HCT116 (cell line): ENCODE results near the gene OSBPL5.

Experiments used
- CEBPB ChIP-seq: IDR thresholded peaks from 2 replicates; pipeline ENCODE4 v1.6.1; 2012; ENCODE audit warnings: low read depth
- EGR1 ChIP-seq: IDR thresholded peaks from 2 replicates; pipeline ENCODE4 v1.6.1; 2012; ENCODE audit warnings: low read depth
- ELF1 ChIP-seq: IDR thresholded peaks from 2 replicates; pipeline ENCODE4 v1.6.1; 2012; ENCODE audit warnings: low read depth, borderline replicate concordance
- EZH2phosphoT487 ChIP-seq: fragments of 200-600 bp; IDR thresholded peaks from 2 replicates; pipeline ENCODE4 v1.6.1; 2018; ENCODE audit warnings: antibody characterized with exemption, borderline replicate concordance
- POLR2A ChIP-seq: IDR thresholded peaks from 2 replicates; pipeline ENCODE4 v1.7.0; 2011; ENCODE audit warnings: borderline replicate concordance; ENCODE audit not compliant: insufficient read depth, insufficient read length; ENCODE audit errors: extremely low read depth
- POLR2AphosphoS5 ChIP-seq: IDR thresholded peaks from 2 replicates; pipeline ENCODE4 v1.6.1; 2011; ENCODE audit warnings: mild to moderate bottlenecking, low read depth, low read length, moderate library complexity
- RAD21 ChIP-seq: IDR thresholded peaks from 2 replicates; pipeline ENCODE4 v1.6.1; 2012; ENCODE audit warnings: low read depth, mild to moderate bottlenecking
- SP1 ChIP-seq: IDR thresholded peaks from 2 replicates; pipeline ENCODE4 v1.6.1; 2012; ENCODE audit warnings: low read depth
- ZNF274 ChIP-seq: fragments of 200-500 bp; sonication (Bioruptor generic); IDR thresholded peaks from 2 replicates; pipeline ENCODE4 v1.6.1; 2014; ENCODE audit warnings: mild to moderate bottlenecking, low read depth, low read length, inconsistent platforms
- TF ChIP-seq, protein P1 (sequence below), 3 experiments: fragments of 200-600 bp in 1 of 3; sonication (generic) in 1 of 3; IDR thresholded peaks in 2 of 3; conservative IDR thresholded peaks in 1 of 3; 2 replicates each; pipeline ENCODE4 v1.5.1; 2012 to 2017; ENCODE audit warnings: low read depth in 2 of 3, low read length in 2 of 3, antibody characterized with exemption in 1 of 3, borderline replicate concordance in 1 of 3, control low read depth in 1 of 3, mild to moderate bottlenecking in 1 of 3, mixed read lengths in 1 of 3, mixed run types in 1 of 3, moderate library complexity in 1 of 3; ENCODE audit not compliant: insufficient read depth in 1 of 3
- TF ChIP-seq, protein P2 (sequence below): IDR thresholded peaks from 2 replicates; pipeline ENCODE4 v1.6.1; 2012

DNA sequence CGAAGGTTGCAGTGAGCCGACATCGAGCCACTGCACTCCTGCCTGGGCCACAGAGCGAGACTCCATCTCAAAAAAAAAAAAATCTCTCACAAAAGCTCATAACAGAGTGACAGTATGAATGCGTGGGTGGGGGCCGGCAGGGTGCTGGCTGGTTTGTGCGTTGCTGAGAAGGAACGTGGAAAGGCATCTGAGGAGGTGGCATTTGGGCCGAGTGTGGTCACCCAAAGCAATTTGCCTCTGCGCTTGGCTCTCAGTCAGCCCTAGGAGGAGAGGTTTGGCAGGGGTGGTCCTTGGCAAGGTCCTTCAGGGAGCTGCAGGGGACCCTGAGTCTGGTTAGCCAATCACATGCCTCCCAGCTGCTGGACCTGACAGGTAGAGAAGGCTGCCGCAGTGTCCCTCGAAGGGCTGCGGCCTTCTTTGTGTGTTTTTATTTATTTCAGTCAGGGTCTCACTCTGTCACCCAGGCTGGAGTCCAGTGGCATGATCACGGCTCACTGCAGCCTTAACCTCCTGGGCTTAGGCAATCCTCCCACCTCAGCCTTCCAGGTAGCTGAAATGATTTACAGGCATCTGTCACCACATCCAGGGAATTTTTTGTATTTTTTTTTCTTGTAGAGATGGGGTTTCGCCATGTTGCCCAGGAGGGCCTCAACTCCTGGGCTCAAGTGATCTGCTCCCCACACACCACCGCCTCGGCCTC, 23.5 kb upstream of the OSBPL5 start:
- no peak for TF ChIP-seq ZNF274
- no peak for TF ChIP-seq POLR2AphosphoS5
- TF ChIP-seq EZH2phosphoT487, result no peak
- no peak for TF ChIP-seq RAD21
- TF ChIP-seq, protein P1, sequence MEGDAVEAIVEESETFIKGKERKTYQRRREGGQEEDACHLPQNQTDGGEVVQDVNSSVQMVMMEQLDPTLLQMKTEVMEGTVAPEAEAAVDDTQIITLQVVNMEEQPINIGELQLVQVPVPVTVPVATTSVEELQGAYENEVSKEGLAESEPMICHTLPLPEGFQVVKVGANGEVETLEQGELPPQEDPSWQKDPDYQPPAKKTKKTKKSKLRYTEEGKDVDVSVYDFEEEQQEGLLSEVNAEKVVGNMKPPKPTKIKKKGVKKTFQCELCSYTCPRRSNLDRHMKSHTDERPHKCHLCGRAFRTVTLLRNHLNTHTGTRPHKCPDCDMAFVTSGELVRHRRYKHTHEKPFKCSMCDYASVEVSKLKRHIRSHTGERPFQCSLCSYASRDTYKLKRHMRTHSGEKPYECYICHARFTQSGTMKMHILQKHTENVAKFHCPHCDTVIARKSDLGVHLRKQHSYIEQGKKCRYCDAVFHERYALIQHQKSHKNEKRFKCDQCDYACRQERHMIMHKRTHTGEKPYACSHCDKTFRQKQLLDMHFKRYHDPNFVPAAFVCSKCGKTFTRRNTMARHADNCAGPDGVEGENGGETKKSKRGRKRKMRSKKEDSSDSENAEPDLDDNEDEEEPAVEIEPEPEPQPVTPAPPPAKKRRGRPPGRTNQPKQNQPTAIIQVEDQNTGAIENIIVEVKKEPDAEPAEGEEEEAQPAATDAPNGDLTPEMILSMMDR (IDR thresholded peaks at IDR 0.05 in 2 of 3, conservative IDR thresholded peaks at IDR 0.05 in 1 of 3; ENCODE audit: borderline replicate concordance in 1 of 3, insufficient read depth in 1 of 3, low read depth in 2 of 3, low read length in 2 of 3), result no peak
- no peak for TF ChIP-seq SP1
- TF ChIP-seq POLR2A, result no peak
- TF ChIP-seq EGR1, result no peak
- TF ChIP-seq ELF1, result no peak
- TF ChIP-seq CEBPB, result no peak
- TF ChIP-seq, protein P2, sequence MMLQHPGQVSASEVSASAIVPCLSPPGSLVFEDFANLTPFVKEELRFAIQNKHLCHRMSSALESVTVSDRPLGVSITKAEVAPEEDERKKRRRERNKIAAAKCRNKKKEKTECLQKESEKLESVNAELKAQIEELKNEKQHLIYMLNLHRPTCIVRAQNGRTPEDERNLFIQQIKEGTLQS, result no peak
